IMR-90 (cell line): ENCODE results near the gene NDOR1. TPM values are rescaled to one million over a fixed set of nuclear protein-coding genes. Genes with fewer than 3 reads are reported as not detected.

Experiments
- ATAC-seq: fragments of 200-7000 bp; cut with Tn5 transposase; 2 replicates; pipeline ENCODE4 v1.9.1; 2020; ENCODE audit warnings: low read depth, mild to moderate bottlenecking, moderate library complexity
- BruUV-seq: library from RNA; stranded (reverse); fragments of 400-500 nt; replicated peaks from 2 replicates; lab custom pipeline; 2021; lab: Mats Ljungman, UMichigan
- CTCF ChIA-PET: fragments of 300-600 bp; formaldehyde crosslinking; extraction: SDS; loops from one replicate; lab custom pipeline; 2021; ENCODE audit warnings: antibody characterized with exemption; lab: Yijun Ruan, JAX
- POLR2A ChIA-PET: fragments of 300-600 bp; sonication (Branson Sonifier 250); formaldehyde crosslinking; loops from one replicate; lab custom pipeline; 2022; ENCODE audit warnings: antibody characterized with exemption; ENCODE audit not compliant: unreplicated experiment; lab: Charles Lee
- DNase-seq: peaks from one replicate; pipeline ENCODE4 v3.0.0; 2013
- H2AFZ ChIP-seq: replicated peaks from 2 replicates; pipeline ENCODE3; 2013; ENCODE audit warnings: low read length, mild to moderate bottlenecking; ENCODE audit not compliant: poor library complexity
- H2AK5ac ChIP-seq: 2 replicates; pipeline ENCODE4 v1.6.1; 2013; ENCODE audit warnings: low read depth, low read length, inconsistent platforms
- H2AK9ac ChIP-seq: replicated peaks from 2 replicates; pipeline ENCODE3; 2013; ENCODE audit warnings: mild to moderate bottlenecking, low read depth, low read length, moderate library complexity; ENCODE audit not compliant: poor library complexity
- H2BK120ac ChIP-seq: 2 replicates; pipeline ENCODE4 v1.6.1; 2013; ENCODE audit warnings: low read depth, low read length, inconsistent platforms
- H2BK15ac ChIP-seq: 3 replicates; pipeline ENCODE4 v1.6.1; 2013; ENCODE audit warnings: low read depth, low read length, inconsistent platforms
- H2BK20ac ChIP-seq: 2 replicates; pipeline ENCODE4 v1.6.1; 2013; ENCODE audit warnings: low read depth, mild to moderate bottlenecking, inconsistent platforms, low read length, moderate library complexity
- H2BK5ac ChIP-seq: 2 replicates; pipeline ENCODE4 v1.6.1; 2013; ENCODE audit warnings: mild to moderate bottlenecking, low read depth, low read length, inconsistent platforms; ENCODE audit not compliant: poor library complexity, severe bottlenecking
- H3K14ac ChIP-seq: replicated peaks from 2 replicates; pipeline ENCODE4 v1.6.1; 2013; ENCODE audit warnings: low read depth, low read length, inconsistent platforms
- H3K18ac ChIP-seq: 2 replicates; pipeline ENCODE4 v1.6.1; 2013; ENCODE audit warnings: low read depth, low read length, control low read depth
- H3K23ac ChIP-seq: 2 replicates; pipeline ENCODE4 v1.6.1; 2013; ENCODE audit warnings: low read depth, low read length, inconsistent platforms
- H3K27ac ChIP-seq: 2 replicates; pipeline ENCODE4 v1.5.1; 2013; ENCODE audit warnings: mild to moderate bottlenecking, control low read depth, low read length; ENCODE audit not compliant: insufficient read depth
- H3K27me3 ChIP-seq: 2 replicates; pipeline ENCODE4 v1.6.1; 2013; ENCODE audit warnings: low read length; ENCODE audit not compliant: control insufficient read depth, insufficient read depth
- H3K36me3 ChIP-seq: 2 replicates; pipeline ENCODE4 v1.6.1; 2013; ENCODE audit warnings: low read length, mixed read lengths; ENCODE audit not compliant: control insufficient read depth, insufficient read depth
- H3K4ac ChIP-seq: 2 replicates; pipeline ENCODE4 v1.6.1; 2013; ENCODE audit warnings: low read depth, low read length, inconsistent platforms
- H3K4me1 ChIP-seq: 2 replicates; pipeline ENCODE4 v1.6.1; 2013; ENCODE audit warnings: low read length, mixed read lengths; ENCODE audit not compliant: control insufficient read depth, insufficient read depth
- H3K4me2 ChIP-seq: 2 replicates; pipeline ENCODE4 v1.6.1; 2013; ENCODE audit warnings: low read depth, mild to moderate bottlenecking, control low read depth, low read length, moderate library complexity
- H3K4me3 ChIP-seq: 2 replicates; pipeline ENCODE4 v1.5.1; 2013; ENCODE audit warnings: low read depth, mild to moderate bottlenecking, control low read depth, low read length, moderate library complexity; ENCODE audit not compliant: insufficient read depth
- H3K56ac ChIP-seq: 2 replicates; pipeline ENCODE4 v1.6.1; 2013; ENCODE audit warnings: low read length, inconsistent platforms; ENCODE audit not compliant: insufficient read depth; ENCODE audit errors: extremely low read depth
- H3K79me1 ChIP-seq, 2 experiments: 2 replicates each; pipeline ENCODE4 v1.6.1; 2013; ENCODE audit warnings: low read length in 2 of 2, inconsistent platforms in 1 of 2, low read depth in 1 of 2
- H3K9ac ChIP-seq: 2 replicates; pipeline ENCODE4 v1.6.1; 2013; ENCODE audit warnings: low read depth, low read length, control low read depth
- H3K9me1 ChIP-seq: 2 replicates; pipeline ENCODE4 v1.6.1; 2013; ENCODE audit warnings: low read length, inconsistent platforms; ENCODE audit not compliant: insufficient read depth
- H3K9me3 ChIP-seq: 2 replicates; pipeline ENCODE4 v1.6.1; 2013; ENCODE audit warnings: low read length; ENCODE audit not compliant: control insufficient read depth, insufficient read depth
- H4K20me1 ChIP-seq: 2 replicates; pipeline ENCODE4 v1.6.1; 2013; ENCODE audit warnings: low read length, inconsistent platforms; ENCODE audit not compliant: insufficient read depth
- H4K5ac ChIP-seq: 2 replicates; pipeline ENCODE4 v1.6.1; 2013; ENCODE audit warnings: mild to moderate bottlenecking, low read depth, low read length, control low read depth
- H4K8ac ChIP-seq, 2 experiments: 2 replicates each; pipeline ENCODE4 v1.6.1; 2013; ENCODE audit warnings: low read depth in 2 of 2, low read length in 2 of 2, control low read depth in 1 of 2, inconsistent platforms in 1 of 2
- H4K91ac ChIP-seq: 2 replicates; pipeline ENCODE4 v1.6.1; 2013; ENCODE audit warnings: low read depth, low read length, inconsistent platforms; ENCODE audit not compliant: insufficient read depth
- BHLHE40 ChIP-seq: fragments of 150-350 bp; IDR thresholded peaks from 2 replicates; pipeline ENCODE4 v1.6.1; 2016; ENCODE audit warnings: mild to moderate bottlenecking, low read depth, low read length
- CEBPB ChIP-seq: IDR thresholded peaks from 2 replicates; pipeline ENCODE4 v1.6.1; 2012; ENCODE audit warnings: low read depth, low read length, improper control_type of control experiment
- CHD1 ChIP-seq: IDR thresholded peaks from 2 replicates; pipeline ENCODE4 v1.6.1; 2012; ENCODE audit warnings: low read depth, low read length, improper control_type of control experiment
- FOS ChIP-seq: fragments of 150-350 bp; IDR thresholded peaks from 2 replicates; pipeline ENCODE4 v1.6.1; 2016; ENCODE audit warnings: low read depth, low read length
- MAFK ChIP-seq: IDR thresholded peaks from 2 replicates; pipeline ENCODE4 v1.6.1; 2012; ENCODE audit warnings: low read depth, low read length, improper control_type of control experiment
- MAZ ChIP-seq: IDR thresholded peaks from 2 replicates; pipeline ENCODE4 v1.6.1; 2012; ENCODE audit warnings: low read depth, mild to moderate bottlenecking, low read length, improper control_type of control experiment, moderate library complexity, borderline replicate concordance
- MXI1 ChIP-seq: IDR thresholded peaks from 2 replicates; pipeline ENCODE4 v1.6.1; 2012; ENCODE audit warnings: low read depth, mild to moderate bottlenecking, low read length, moderate library complexity, borderline replicate concordance
- NFE2L2 ChIP-seq: fragments of 150-350 bp; IDR thresholded peaks from 2 replicates; pipeline ENCODE4 v1.6.1; 2016; ENCODE audit warnings: low read depth, mild to moderate bottlenecking, low read length
- POLR2A ChIP-seq: IDR thresholded peaks from 2 replicates; pipeline ENCODE4 v1.6.1; 2012; ENCODE audit warnings: mild to moderate bottlenecking, low read depth, low read length
- RAD21 ChIP-seq: IDR thresholded peaks from 2 replicates; pipeline ENCODE4 v1.6.1; 2012; ENCODE audit warnings: low read length, improper control_type of control experiment
- RCOR1 ChIP-seq: IDR thresholded peaks from 2 replicates; pipeline ENCODE4 v1.6.1; 2012; ENCODE audit warnings: mild to moderate bottlenecking, low read length, improper control_type of control experiment; ENCODE audit not compliant: insufficient replicate concordance
- RFX5 ChIP-seq: IDR thresholded peaks from 2 replicates; pipeline ENCODE4 v1.8.0; 2012; ENCODE audit warnings: low read depth, mild to moderate bottlenecking, low read length, moderate library complexity
- SMC3 ChIP-seq: fragments of 150-350 bp; IDR thresholded peaks from 2 replicates; pipeline ENCODE4 v1.6.1; 2016; ENCODE audit warnings: low read depth, mild to moderate bottlenecking, antibody characterized with exemption, low read length, moderate library complexity
- WGBS, 2 experiments: methylation state at CpG; one replicate each; pipeline versions ENCODE4 v1.1.5 to v1.1.7; 2013; ENCODE audit warnings: missing lambda C conversion rate in 2 of 2; ENCODE audit not compliant: insufficient read length in 1 of 2; ENCODE audit errors: extremely low coverage in 2 of 2; 5-methylcytosine and 5-hydroxymethylcytosine counted together
- dilution Hi-C: fragments of 300-500 bp; cut with HindIII; formaldehyde crosslinking; loops from one replicate; pipeline ENCODE4 v1.14.3; 2018; ENCODE audit warnings: low sequenced_read_pairs; ENCODE audit not compliant: unreplicated experiment
- in situ Hi-C: fragments of 300-500 bp; cut with MboI; formaldehyde crosslinking; loops from 3 replicates; pipeline ENCODE4 v1.14.3; 2019; ENCODE audit warnings: low sequenced_read_pairs, inconsistent platforms, mixed read lengths
- intact Hi-C: fragments of 100-400 bp; cut with micrococcal nuclease; formaldehyde crosslinking; loops from 2 replicates; pipeline ENCODE4 v1.10.0; 2022
- polyA plus RNA-seq, 3 experiments: library from polyadenylated mRNA; depleted of rRNA; stranded (reverse); fragments of >200 nt; gene quantifications; 2 replicates each; pipeline ENCODE4 v1.2.3, GENCODE V29; 2012; ENCODE audit warnings: low replicate concordance in 1 of 3
- total RNA-seq: library from RNA; depleted of rRNA; stranded (reverse); fragments of >200 nt; gene quantifications from 2 replicates; pipeline ENCODE4 v1.2.3, GENCODE V29; 2012
- TF ChIP-seq, protein P1 (sequence below): conservative IDR thresholded peaks from 2 replicates; pipeline ENCODE4 v1.5.1; 2012; ENCODE audit warnings: mild to moderate bottlenecking, low read depth, low read length, improper control_type of control experiment
- TF ChIP-seq, protein P2 (sequence below): fragments of 150-350 bp; IDR thresholded peaks from 2 replicates; pipeline ENCODE4 v1.6.1; 2017; ENCODE audit warnings: mild to moderate bottlenecking, antibody characterized with exemption, low read length, low read depth
- TF ChIP-seq, protein P3 (sequence below): fragments of 150-350 bp; IDR thresholded peaks from 2 replicates; pipeline ENCODE4 v1.6.1; 2016; ENCODE audit warnings: low read depth, mild to moderate bottlenecking, low read length, moderate library complexity, borderline replicate concordance

The NDOR1 gene
- total and polyA plus RNA-seq, 2 of the 4 experiments (the other 2 are of a cell fraction), result 0.90 to 10.6 TPM

DNA sequence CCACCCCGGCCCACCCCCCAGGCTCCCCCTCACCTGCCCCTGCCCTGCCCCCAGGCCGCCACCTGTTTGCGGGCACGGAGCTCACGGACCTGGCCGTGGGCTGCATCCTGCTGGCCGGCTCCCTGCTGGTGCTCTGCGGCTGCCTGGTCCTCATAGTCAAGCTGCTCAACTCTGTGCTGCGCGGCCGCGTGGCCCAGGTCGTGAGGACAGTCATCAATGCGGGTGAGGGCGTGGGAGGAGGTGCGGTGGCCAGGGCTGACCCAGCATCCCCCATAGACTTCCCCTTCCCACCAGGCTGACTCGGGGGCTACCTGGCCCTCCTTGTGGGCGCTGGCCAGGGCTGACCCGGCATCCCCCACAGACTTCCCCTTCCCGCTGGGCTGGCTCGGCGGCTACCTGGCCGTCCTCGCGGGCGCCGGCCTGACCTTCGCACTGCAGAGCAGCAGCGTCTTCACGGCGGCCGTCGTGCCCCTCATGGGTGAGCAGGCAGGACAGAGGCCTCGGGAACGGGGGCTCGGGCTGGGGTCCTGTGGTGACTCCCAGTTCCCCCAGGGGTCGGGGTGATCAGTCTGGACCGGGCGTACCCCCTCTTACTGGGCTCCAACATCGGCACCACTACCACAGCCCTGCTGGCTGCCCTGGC is 28.7 kb downstream of the NDOR1 start:
- Histone ChIP-seq H3K79me1 (peaks cover 8 to 27% of the 10 kb centered on the region in 2 experiments; a peak in 3 of 4 replicates), H3K4ac (no peak overlapping the region), H3K9ac (no peak overlapping the region), H4K20me1 (peaks cover 6% of the 10 kb centered on the region; the same call in 1 of the 2 replicates), H3K27ac (no peak overlapping the region), H4K91ac (no peak overlapping the region), H2BK120ac (no peak overlapping the region), H3K9me1 (no peaks in the 10 kb centered on the region), H3K36me3 (no peaks in the 10 kb centered on the region), H4K8ac (no peak overlapping the region), H2AFZ (no peak overlapping the region), H3K4me3 (no peak overlapping the region), H3K56ac (no peak overlapping the region), H3K27me3 (peaks cover 1% of the 10 kb centered on the region; the same call in 1 of the 2 replicates), H3K23ac (no peak overlapping the region), H2AK5ac (no peak overlapping the region), H2BK15ac (no peak overlapping the region), H3K9me3 (no peaks in the 10 kb centered on the region), H4K5ac (no peak overlapping the region), H3K18ac (no peak overlapping the region), H3K4me2 (no peak overlapping the region), H3K14ac (no peak overlapping the region), H2BK5ac (no peak overlapping the region), H3K4me1 (peaks cover 5% of the 10 kb centered on the region; the same call in 1 of the 2 replicates), H2BK20ac (no peak overlapping the region), H2AK9ac (no peak overlapping the region)
- DNase-seq (no peak), ATAC-seq (no peak)
- dilution Hi-C loops, result no loop called here
- TF ChIP-seq SMC3, result no peak
- no peak for TF ChIP-seq CEBPB
- TF ChIP-seq RAD21, result no peak
- TF ChIP-seq RFX5, result no peak
- no peak for TF ChIP-seq MAZ
- no peak for TF ChIP-seq MAFK
- TF ChIP-seq, protein P1, sequence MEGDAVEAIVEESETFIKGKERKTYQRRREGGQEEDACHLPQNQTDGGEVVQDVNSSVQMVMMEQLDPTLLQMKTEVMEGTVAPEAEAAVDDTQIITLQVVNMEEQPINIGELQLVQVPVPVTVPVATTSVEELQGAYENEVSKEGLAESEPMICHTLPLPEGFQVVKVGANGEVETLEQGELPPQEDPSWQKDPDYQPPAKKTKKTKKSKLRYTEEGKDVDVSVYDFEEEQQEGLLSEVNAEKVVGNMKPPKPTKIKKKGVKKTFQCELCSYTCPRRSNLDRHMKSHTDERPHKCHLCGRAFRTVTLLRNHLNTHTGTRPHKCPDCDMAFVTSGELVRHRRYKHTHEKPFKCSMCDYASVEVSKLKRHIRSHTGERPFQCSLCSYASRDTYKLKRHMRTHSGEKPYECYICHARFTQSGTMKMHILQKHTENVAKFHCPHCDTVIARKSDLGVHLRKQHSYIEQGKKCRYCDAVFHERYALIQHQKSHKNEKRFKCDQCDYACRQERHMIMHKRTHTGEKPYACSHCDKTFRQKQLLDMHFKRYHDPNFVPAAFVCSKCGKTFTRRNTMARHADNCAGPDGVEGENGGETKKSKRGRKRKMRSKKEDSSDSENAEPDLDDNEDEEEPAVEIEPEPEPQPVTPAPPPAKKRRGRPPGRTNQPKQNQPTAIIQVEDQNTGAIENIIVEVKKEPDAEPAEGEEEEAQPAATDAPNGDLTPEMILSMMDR, result no peak
- no peak for TF ChIP-seq BHLHE40
- TF ChIP-seq, protein P2, sequence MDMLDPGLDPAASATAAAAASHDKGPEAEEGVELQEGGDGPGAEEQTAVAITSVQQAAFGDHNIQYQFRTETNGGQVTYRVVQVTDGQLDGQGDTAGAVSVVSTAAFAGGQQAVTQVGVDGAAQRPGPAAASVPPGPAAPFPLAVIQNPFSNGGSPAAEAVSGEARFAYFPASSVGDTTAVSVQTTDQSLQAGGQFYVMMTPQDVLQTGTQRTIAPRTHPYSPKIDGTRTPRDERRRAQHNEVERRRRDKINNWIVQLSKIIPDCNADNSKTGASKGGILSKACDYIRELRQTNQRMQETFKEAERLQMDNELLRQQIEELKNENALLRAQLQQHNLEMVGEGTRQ, result no peak
- no peak for TF ChIP-seq MXI1
- TF ChIP-seq FOS, result no peak
- TF ChIP-seq, protein P3, sequence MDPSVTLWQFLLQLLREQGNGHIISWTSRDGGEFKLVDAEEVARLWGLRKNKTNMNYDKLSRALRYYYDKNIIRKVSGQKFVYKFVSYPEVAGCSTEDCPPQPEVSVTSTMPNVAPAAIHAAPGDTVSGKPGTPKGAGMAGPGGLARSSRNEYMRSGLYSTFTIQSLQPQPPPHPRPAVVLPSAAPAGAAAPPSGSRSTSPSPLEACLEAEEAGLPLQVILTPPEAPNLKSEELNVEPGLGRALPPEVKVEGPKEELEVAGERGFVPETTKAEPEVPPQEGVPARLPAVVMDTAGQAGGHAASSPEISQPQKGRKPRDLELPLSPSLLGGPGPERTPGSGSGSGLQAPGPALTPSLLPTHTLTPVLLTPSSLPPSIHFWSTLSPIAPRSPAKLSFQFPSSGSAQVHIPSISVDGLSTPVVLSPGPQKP, result no peak
- TF ChIP-seq POLR2A, result no peak
- TF ChIP-seq CHD1, result no peak
- no peak for TF ChIP-seq RCOR1
- TF ChIP-seq NFE2L2, result no peak
- WGBS, 2 experiments, result 66% methylated on average over 13 of the region's 40 CpGs; no CpG with 5 or more reads in 1 of the 2 experiments
- no TSS peak for BruUV-seq
- POLR2A ChIA-PET, result no interaction called here
- intact Hi-C loops, result no loop called here
- CTCF ChIA-PET, result no interaction called here
- in situ Hi-C loops, result no loop called here
